OCI-LY1 (cell line): ENCODE measurements around the gene HSD17B14.

Source experiments
- CTCF ChIP-seq: fragments of 200-600 bp; sonication (generic), shearing (Covaris generic); IDR thresholded peaks from 2 replicates; pipeline ENCODE4 v1.5.1; 2017; ENCODE audit warnings: mild to moderate bottlenecking, antibody characterized with exemption, low read length, moderate library complexity, mixed read lengths
- EZH2 ChIP-seq: fragments of 200-600 bp; sonication (generic), shearing (Covaris generic); IDR thresholded peaks from 2 replicates; pipeline ENCODE4 v1.8.0; 2017; ENCODE audit warnings: borderline replicate concordance, mixed run types, mild to moderate bottlenecking, antibody characterized with exemption, low read length, moderate library complexity, mixed read lengths

GRCh38 chr19:48879025-48879637 lies 42.8 kb upstream of the HSD17B14 start:
- TF ChIP-seq CTCF (no peak), EZH2 (no peak)
